Activated CD4-positive, alpha-beta T cell treated with anti-CD3 and anti-CD28 coated beads for 36 hours (primary cell): ENCODE data around the gene CDKL4. TPM values are rescaled to one million over a fixed set of nuclear protein-coding genes. Genes with fewer than 3 reads are reported as not detected.

ENCODE experiments used
- ATAC-seq: fragments of 200-7000 bp; cut with Tn5 transposase; one replicate; pipeline ENCODE4 v1.10.0; 2021; ENCODE audit warnings: mild to moderate bottlenecking, moderate library complexity
- CTCF ChIA-PET: fragments of 350-600 bp; sonication (Branson Sonifier 250); formaldehyde crosslinking; loops from one replicate; lab custom pipeline; 2021; ENCODE audit warnings: antibody characterized with exemption; lab: Charles Lee
- POLR2A ChIA-PET: fragments of 350-600 bp; sonication (Branson Sonifier 250); formaldehyde crosslinking; loops from one replicate; lab custom pipeline; 2021; ENCODE audit warnings: antibody characterized with exemption, inconsistent platforms; lab: Charles Lee
- DNase-seq: peaks from one replicate; pipeline ENCODE4 v3.0.0-alpha.2; 2020
- H3K27ac Mint-ChIP-seq: one replicate; pipeline ENCODE4 v1.8.0; 2021; ENCODE audit warnings: mixed read lengths
- H3K27me3 Mint-ChIP-seq: one replicate; pipeline ENCODE4 v1.8.0; 2021; ENCODE audit warnings: mixed read lengths
- H3K36me3 Mint-ChIP-seq: one replicate; pipeline ENCODE4 v1.8.0; 2021; ENCODE audit warnings: low read depth, mixed read lengths
- H3K4me1 Mint-ChIP-seq: one replicate; pipeline ENCODE4 v1.8.0; 2021; ENCODE audit warnings: mixed read lengths
- H3K4me3 Mint-ChIP-seq: one replicate; pipeline ENCODE4 v1.8.0; 2021; ENCODE audit warnings: mild to moderate bottlenecking, moderate library complexity, mixed read lengths
- H3K9me3 Mint-ChIP-seq: one replicate; pipeline ENCODE4 v1.8.0; 2021; ENCODE audit warnings: low read depth, mixed read lengths
- intact Hi-C, 2 experiments: fragments of 100-400 bp; cut with DNase I in 1 of 2; cut with micrococcal nuclease in 1 of 2; formaldehyde crosslinking; loops; one replicate each; pipeline versions ENCODE4 v1.14.2 to v1.15.1; 2022 to 2024; cut with DNase I, micrococcal nuclease
- total RNA-seq, 2 experiments: library from RNA; stranded (reverse); gene quantifications; one replicate each; pipeline ENCODE4 v1.2.3, GENCODE V29; 2021

CDKL4 gene
- total RNA-seq, 2 experiments from 2014 or later, result 0.16 TPM; not detected in 1

DNA sequence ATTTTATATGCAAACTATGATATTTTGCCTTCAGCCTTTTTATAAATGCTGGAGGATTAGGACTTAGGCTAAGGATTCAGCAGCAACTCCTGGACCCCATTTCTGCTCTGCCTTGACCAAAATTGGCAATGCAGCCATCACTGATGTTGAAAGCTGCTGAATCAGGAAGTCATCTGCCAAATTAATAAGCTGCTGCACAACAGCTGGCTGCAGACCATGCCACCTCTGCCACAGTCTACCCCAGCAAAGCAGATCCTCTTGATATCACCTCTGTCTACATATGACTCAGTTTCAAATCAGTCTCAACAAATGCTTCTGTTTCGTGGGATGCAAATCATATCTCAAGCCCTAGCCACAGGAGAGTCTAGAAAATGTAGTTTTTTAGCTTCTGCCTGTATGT lies 115.8 kb downstream of the CDKL4 start:
- peaks cover 47% of the 10 kb centered on the region for H3K4me1 Mint-ChIP-seq
- ChIA-PET POLR2A (interaction anchor here (1.2 kb wide), 1 partner anchor 385 kb away, joined by 7 read pairs; no protein-coding TSS in a partner anchor), CTCF (interaction anchor here (0.8 to 8.3 kb wide), 4 partner anchors 9 to 101 kb away, joined by 3 to 71 read pairs (median 4); no protein-coding TSS in a partner anchor)
- H3K27me3 Mint-ChIP-seq, result no peaks in the 10 kb centered on the region
- peak; percentile 40 for ATAC-seq
- DNase-seq, result peak; percentile 75
- peak overlapping the region; percentile 51 for H3K27ac Mint-ChIP-seq
- H3K4me3 Mint-ChIP-seq, result no peak overlapping the region
- intact Hi-C loops, result loop anchor here (2.0 to 10.0 kb wide), 6 partner anchors 364 to 1751 kb away; partner anchors contain the start of gene GALM (in 2 of the 2)
- H3K9me3 Mint-ChIP-seq, result no peaks in the 10 kb centered on the region
- H3K36me3 Mint-ChIP-seq, result peaks cover 4% of the 10 kb centered on the region

Other genes starting within 250 kb of the CDKL4 start
- 10 to 100 TPM; 30.1 to 32.0 TPM for gene SOS1, start 122.9 kb downstream of the CDKL4 start, total RNA-seq
- 10 to 100 TPM in 1 of 2 experiments, 1 to 10 TPM in 1; 8.1 to 11.8 TPM for gene MAP4K3, start 193.3 kb upstream of the CDKL4 start, total RNA-seq